ENCODE data around the gene PEA15. TPM values are rescaled to one million over a fixed set of nuclear protein-coding genes. Genes with fewer than 3 reads are reported as not detected.

Gene PEA15
- total RNA-seq, 2 donors from 2014 or later, result 33.0 to 48.3 TPM

- Histone ChIP-seq H3K9ac (ENCODE audit: low read depth in 2 of 2, low read length in 2 of 2) (no peak overlapping the region), H3K27ac (no peak overlapping the region), H3K36me3 (no peaks in the 10 kb centered on the region), H3K27me3 (no peaks in the 10 kb centered on the region), H3K9me3 (no peaks in the 10 kb centered on the region), H3K4me1 (no peaks in the 10 kb centered on the region), H3K4me3 (no peak overlapping the region)
- TF ChIP-seq, protein P1, sequence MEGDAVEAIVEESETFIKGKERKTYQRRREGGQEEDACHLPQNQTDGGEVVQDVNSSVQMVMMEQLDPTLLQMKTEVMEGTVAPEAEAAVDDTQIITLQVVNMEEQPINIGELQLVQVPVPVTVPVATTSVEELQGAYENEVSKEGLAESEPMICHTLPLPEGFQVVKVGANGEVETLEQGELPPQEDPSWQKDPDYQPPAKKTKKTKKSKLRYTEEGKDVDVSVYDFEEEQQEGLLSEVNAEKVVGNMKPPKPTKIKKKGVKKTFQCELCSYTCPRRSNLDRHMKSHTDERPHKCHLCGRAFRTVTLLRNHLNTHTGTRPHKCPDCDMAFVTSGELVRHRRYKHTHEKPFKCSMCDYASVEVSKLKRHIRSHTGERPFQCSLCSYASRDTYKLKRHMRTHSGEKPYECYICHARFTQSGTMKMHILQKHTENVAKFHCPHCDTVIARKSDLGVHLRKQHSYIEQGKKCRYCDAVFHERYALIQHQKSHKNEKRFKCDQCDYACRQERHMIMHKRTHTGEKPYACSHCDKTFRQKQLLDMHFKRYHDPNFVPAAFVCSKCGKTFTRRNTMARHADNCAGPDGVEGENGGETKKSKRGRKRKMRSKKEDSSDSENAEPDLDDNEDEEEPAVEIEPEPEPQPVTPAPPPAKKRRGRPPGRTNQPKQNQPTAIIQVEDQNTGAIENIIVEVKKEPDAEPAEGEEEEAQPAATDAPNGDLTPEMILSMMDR (IDR thresholded peaks at IDR 0.05), result no peak
- no peak for DNase-seq
- intact Hi-C loops (cut with DNase I), result loop anchor here (2.0 to 5.0 kb wide), 2 partner anchors 58 to 149 kb away; no protein-coding TSS in a partner anchor
These were observed 45.8 kb downstream of the PEA15 start for GRCh38 chr1:160251011-160251410.

- TF ChIP-seq, protein P1 (IDR thresholded peaks at IDR 0.05), result peak; percentile 65
These were observed 46.7 kb downstream of the PEA15 start for GRCh38 chr1:160251687-160252526.

DNA sequence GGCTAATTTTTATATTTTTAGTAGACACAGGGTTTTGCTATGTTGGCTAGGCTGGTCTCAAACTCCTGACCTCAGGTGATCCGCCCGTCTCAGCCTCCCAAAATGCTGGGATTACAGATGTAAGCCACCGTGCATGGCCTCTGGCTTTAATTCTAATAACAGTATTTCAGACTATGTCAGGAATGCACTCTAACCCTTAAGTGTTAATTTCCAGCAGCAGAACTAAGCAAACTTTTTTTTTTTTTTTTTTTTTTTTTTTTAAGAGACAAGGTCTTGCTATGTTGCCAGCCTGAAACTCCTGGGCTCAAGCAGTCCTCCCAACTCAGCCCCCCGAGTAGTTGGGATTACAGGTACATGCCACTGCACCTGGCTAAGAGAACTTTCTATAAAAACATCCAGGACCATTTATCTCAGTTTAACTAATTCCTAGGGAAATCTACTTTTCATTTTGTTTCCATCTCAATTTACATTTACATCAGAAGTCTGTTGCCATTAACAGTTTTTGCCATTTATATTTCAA is 50.7 kb downstream of the PEA15 start:
- no peak overlapping the region for H3K9ac ChIP-seq (ENCODE audit: low read depth in 2 of 2, low read length in 2 of 2)
- no peaks in the 10 kb centered on the region for H3K27me3 ChIP-seq
- H3K36me3 ChIP-seq, result no peaks in the 10 kb centered on the region
- H3K4me3 ChIP-seq, result no peak overlapping the region
- TF ChIP-seq, protein P1 (IDR thresholded peaks at IDR 0.05), result no peak
- no peak overlapping the region for H3K27ac ChIP-seq
- intact Hi-C loops (cut with DNase I), result no loop called here
- DNase-seq, result no peak
- H3K9me3 ChIP-seq, result no peaks in the 10 kb centered on the region
- H3K4me1 ChIP-seq, result no peaks in the 10 kb centered on the region

More at GRCh38 chr1:160251687-160252526, 46.7 kb downstream of the PEA15 start:
- peak; percentile 55 for DNase-seq
- no peaks in the 10 kb centered on the region for H3K36me3 ChIP-seq
- H3K4me1 ChIP-seq, result no peaks in the 10 kb centered on the region
- intact Hi-C loops (cut with DNase I), result loop anchor here (2.0 to 5.0 kb wide), 2 partner anchors 59 to 150 kb away; no protein-coding TSS in a partner anchor
- no peaks in the 10 kb centered on the region for H3K27me3 ChIP-seq
- no peak overlapping the region for H3K4me3 ChIP-seq
- no peaks in the 10 kb centered on the region for H3K9me3 ChIP-seq
- no peak overlapping the region for H3K9ac ChIP-seq (ENCODE audit: low read depth in 2 of 2, low read length in 2 of 2)
- no peak overlapping the region for H3K27ac ChIP-seq

GRCh38 chr1:160256396-160257046 is 51.3 kb downstream of the PEA15 start:
- H3K27me3 ChIP-seq, result no peaks in the 10 kb centered on the region
- H3K36me3 ChIP-seq, result no peaks in the 10 kb centered on the region
- no peaks in the 10 kb centered on the region for H3K4me1 ChIP-seq
- intact Hi-C loops (cut with DNase I), result no loop called here
- H3K27ac ChIP-seq, result no peak overlapping the region
- H3K9ac ChIP-seq (ENCODE audit: low read depth in 2 of 2, low read length in 2 of 2), result no peak overlapping the region
- H3K9me3 ChIP-seq, result no peaks in the 10 kb centered on the region
- TF ChIP-seq, protein P1 (IDR thresholded peaks at IDR 0.05), result no peak
- no peak overlapping the region for H3K4me3 ChIP-seq
- no peak for DNase-seq

- DNase-seq, result no peak
- Histone ChIP-seq H3K9me3 (no peaks in the 10 kb centered on the region), H3K27ac (no peak overlapping the region), H3K4me3 (no peak overlapping the region), H3K9ac (ENCODE audit: low read depth in 2 of 2, low read length in 2 of 2) (no peak overlapping the region), H3K4me1 (no peaks in the 10 kb centered on the region), H3K27me3 (no peaks in the 10 kb centered on the region), H3K36me3 (no peaks in the 10 kb centered on the region)
- TF ChIP-seq, protein P1 (IDR thresholded peaks at IDR 0.05), result no peak
- intact Hi-C loops (cut with DNase I), result no loop called here
These were observed 52.3 kb downstream of the PEA15 start for GRCh38 chr1:160257411-160258015.

All from colonic mucosa (tissue), 4 donors.